ENCODE data around the gene PTPRG. TPM values are rescaled to one million over a fixed set of nuclear protein-coding genes. Genes with fewer than 3 reads are reported as not detected.

The PTPRG gene
- total and polyA plus RNA-seq, 2 experiments from 2014 or later, result 24.4 to 131 TPM

DNA sequence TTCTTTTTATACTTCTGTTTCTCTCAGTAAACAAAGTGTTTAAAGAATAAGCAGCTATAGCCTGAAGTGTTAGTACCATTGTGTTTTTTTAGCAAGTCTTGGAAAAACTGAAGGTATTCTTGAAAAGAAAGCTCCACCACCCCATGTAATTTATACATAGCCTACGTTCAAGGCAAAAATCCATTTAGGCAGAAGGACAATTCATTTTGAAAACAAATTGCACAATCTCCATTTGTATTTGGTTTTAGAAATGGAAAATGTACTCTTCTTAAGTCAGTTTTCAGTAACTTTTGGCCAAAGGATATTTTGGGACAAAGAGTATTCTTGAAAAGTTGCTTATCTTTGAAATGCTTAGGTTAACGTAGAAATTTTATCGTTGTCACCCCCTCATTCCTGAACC is 34.5 kb downstream of the PTPRG start (continued):
- TF ChIP-seq, protein P1, sequence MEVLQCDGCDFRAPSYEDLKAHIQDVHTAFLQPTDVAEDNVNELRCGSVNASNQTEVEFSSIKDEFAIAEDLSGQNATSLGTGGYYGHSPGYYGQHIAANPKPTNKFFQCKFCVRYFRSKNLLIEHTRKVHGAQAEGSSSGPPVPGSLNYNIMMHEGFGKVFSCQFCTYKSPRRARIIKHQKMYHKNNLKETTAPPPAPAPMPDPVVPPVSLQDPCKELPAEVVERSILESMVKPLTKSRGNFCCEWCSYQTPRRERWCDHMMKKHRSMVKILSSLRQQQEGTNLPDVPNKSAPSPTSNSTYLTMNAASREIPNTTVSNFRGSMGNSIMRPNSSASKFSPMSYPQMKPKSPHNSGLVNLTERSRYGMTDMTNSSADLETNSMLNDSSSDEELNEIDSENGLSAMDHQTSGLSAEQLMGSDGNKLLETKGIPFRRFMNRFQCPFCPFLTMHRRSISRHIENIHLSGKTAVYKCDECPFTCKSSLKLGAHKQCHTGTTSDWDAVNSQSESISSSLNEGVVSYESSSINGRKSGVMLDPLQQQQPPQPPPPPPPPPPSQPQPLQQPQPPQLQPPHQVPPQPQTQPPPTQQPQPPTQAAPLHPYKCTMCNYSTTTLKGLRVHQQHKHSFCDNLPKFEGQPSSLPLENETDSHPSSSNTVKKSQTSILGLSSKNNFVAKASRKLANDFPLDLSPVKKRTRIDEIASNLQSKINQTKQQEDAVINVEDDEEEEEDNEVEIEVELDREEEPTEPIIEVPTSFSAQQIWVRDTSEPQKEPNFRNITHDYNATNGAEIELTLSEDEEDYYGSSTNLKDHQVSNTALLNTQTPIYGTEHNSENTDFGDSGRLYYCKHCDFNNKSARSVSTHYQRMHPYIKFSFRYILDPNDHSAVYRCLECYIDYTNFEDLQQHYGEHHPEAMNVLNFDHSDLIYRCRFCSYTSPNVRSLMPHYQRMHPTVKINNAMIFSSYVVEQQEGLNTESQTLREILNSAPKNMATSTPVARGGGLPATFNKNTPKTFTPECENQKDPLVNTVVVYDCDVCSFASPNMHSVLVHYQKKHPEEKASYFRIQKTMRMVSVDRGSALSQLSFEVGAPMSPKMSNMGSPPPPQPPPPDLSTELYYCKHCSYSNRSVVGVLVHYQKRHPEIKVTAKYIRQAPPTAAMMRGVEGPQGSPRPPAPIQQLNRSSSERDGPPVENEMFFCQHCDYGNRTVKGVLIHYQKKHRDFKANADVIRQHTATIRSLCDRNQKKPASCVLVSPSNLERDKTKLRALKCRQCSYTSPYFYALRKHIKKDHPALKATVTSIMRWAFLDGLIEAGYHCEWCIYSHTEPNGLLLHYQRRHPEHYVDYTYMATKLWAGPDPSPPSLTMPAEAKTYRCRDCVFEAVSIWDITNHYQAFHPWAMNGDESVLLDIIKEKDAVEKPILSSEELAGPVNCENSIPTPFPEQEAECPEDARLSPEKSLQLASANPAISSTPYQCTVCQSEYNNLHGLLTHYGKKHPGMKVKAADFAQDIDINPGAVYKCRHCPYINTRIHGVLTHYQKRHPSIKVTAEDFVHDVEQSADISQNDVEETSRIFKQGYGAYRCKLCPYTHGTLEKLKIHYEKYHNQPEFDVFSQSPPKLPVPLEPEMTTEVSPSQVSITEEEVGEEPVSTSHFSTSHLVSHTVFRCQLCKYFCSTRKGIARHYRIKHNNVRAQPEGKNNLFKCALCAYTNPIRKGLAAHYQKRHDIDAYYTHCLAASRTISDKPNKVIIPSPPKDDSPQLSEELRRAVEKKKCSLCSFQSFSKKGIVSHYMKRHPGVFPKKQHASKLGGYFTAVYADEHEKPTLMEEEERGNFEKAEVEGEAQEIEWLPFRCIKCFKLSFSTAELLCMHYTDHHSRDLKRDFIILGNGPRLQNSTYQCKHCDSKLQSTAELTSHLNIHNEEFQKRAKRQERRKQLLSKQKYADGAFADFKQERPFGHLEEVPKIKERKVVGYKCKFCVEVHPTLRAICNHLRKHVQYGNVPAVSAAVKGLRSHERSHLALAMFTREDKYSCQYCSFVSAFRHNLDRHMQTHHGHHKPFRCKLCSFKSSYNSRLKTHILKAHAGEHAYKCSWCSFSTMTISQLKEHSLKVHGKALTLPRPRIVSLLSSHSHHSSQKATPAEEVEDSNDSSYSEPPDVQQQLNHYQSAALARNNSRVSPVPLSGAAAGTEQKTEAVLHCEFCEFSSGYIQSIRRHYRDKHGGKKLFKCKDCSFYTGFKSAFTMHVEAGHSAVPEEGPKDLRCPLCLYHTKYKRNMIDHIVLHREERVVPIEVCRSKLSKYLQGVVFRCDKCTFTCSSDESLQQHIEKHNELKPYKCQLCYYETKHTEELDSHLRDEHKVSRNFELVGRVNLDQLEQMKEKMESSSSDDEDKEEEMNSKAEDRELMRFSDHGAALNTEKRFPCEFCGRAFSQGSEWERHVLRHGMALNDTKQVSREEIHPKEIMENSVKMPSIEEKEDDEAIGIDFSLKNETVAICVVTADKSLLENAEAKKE (CRISPR knock-in tag; IDR thresholded peaks at IDR 0.05), result no peak
- TF ChIP-seq JUNB (IDR thresholded peaks at IDR 0.05; ENCODE audit: unreplicated experiment), result no peak
- TF ChIP-seq, protein P2, sequence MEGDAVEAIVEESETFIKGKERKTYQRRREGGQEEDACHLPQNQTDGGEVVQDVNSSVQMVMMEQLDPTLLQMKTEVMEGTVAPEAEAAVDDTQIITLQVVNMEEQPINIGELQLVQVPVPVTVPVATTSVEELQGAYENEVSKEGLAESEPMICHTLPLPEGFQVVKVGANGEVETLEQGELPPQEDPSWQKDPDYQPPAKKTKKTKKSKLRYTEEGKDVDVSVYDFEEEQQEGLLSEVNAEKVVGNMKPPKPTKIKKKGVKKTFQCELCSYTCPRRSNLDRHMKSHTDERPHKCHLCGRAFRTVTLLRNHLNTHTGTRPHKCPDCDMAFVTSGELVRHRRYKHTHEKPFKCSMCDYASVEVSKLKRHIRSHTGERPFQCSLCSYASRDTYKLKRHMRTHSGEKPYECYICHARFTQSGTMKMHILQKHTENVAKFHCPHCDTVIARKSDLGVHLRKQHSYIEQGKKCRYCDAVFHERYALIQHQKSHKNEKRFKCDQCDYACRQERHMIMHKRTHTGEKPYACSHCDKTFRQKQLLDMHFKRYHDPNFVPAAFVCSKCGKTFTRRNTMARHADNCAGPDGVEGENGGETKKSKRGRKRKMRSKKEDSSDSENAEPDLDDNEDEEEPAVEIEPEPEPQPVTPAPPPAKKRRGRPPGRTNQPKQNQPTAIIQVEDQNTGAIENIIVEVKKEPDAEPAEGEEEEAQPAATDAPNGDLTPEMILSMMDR (conservative IDR thresholded peaks at IDR 0.05; ENCODE audit: low read depth in 2 of 2), result no peak

DNA sequence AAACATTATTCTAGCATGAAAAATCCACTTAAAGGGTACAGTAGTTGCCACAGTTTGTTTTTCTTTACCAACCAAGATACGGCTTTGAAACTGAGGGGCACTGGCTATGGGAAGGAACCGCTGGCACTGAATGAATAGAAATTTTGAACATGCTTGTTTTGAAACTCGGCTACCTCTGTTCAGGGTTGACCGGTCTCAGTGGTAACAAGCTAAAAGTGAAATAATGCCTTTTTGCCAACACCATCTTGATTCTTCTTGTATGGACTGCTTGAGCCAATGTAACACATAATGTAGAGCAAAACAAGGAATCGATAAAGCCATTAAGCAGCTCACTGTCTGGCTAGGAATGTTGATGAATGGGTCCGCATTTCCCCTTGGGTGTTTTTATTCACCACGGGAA is 36.5 kb downstream of the PTPRG start:
- Mint-ChIP-seq H3K9me3 (no peaks in the 10 kb centered on the region), H3K4me3 (no peak overlapping the region), H3K27me3 (ENCODE audit: insufficient read depth, low read depth, poor library complexity) (peaks cover 6% of the 10 kb centered on the region), H3K4me1 (peaks cover 56% of the 10 kb centered on the region), H3K27ac (no peak overlapping the region), H3K36me3 (ENCODE audit: low read depth) (peaks cover 14% of the 10 kb centered on the region)
- H4K20me1 ChIP-seq (replicated peaks; ENCODE audit: insufficient read depth), result peaks cover 60% of the 10 kb centered on the region
- H3K4me1 ChIP-seq (ENCODE audit: insufficient read depth), result peaks cover 57% of the 10 kb centered on the region
- peaks cover 100% of the 10 kb centered on the region for H3K79me2 ChIP-seq (replicated peaks; ENCODE audit: insufficient read depth)
- H3F3A ChIP-seq (replicated peaks; ENCODE audit: low read depth), result no peaks in the 10 kb centered on the region
- H3K4me3 ChIP-seq, result no peak overlapping the region
- H3K27me3 ChIP-seq (ENCODE audit: insufficient read depth), result no peaks in the 10 kb centered on the region
- no peak overlapping the region for H2AFZ ChIP-seq
- H3K36me3 ChIP-seq (ENCODE audit: insufficient read depth), result no peaks in the 10 kb centered on the region
- no peak for DNase-seq (ENCODE audit: low spot score)
- no peak overlapping the region for H3K27ac ChIP-seq (ENCODE audit: low read depth)
- 0 out of 2 replicates have a peak overlapping the region, but pooled peaks have one; percentile 0 for H3K4me2 ChIP-seq
- ATAC-seq, result no peak
- H3K9me2 ChIP-seq (ENCODE audit: insufficient read depth), result no peaks in the 10 kb centered on the region
- TF ChIP-seq, protein P3, sequence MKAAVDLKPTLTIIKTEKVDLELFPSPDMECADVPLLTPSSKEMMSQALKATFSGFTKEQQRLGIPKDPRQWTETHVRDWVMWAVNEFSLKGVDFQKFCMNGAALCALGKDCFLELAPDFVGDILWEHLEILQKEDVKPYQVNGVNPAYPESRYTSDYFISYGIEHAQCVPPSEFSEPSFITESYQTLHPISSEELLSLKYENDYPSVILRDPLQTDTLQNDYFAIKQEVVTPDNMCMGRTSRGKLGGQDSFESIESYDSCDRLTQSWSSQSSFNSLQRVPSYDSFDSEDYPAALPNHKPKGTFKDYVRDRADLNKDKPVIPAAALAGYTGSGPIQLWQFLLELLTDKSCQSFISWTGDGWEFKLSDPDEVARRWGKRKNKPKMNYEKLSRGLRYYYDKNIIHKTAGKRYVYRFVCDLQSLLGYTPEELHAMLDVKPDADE (IDR thresholded peaks at IDR 0.05), result no peak
- TF ChIP-seq CREB1 (CRISPR knock-in tag; IDR thresholded peaks at IDR 0.05; ENCODE audit: low read depth) (no peak), ZNF331 (CRISPR knock-in tag; IDR thresholded peaks at IDR 0.05; ENCODE audit: low read depth) (no peak), STAT1 (IDR thresholded peaks at IDR 0.05; ENCODE audit: unreplicated experiment) (no peak), NANOG (IDR thresholded peaks at IDR 0.05; ENCODE audit: borderline replicate concordance) (no peak), JUNB (IDR thresholded peaks at IDR 0.05; ENCODE audit: unreplicated experiment) (no peak), POLR2AphosphoS5 (IDR thresholded peaks at IDR 0.05; ENCODE audit: low read depth) (no peak), EZH2phosphoT487 (IDR thresholded peaks at IDR 0.05; ENCODE audit: unreplicated experiment) (no peak)
- TF ChIP-seq, protein P2 (conservative IDR thresholded peaks at IDR 0.05; ENCODE audit: low read depth in 2 of 2), result no peak

Data from GM23338 (cell line).